ENCODE results near the gene CYB5D1.

Gene CYB5D1

DNA sequence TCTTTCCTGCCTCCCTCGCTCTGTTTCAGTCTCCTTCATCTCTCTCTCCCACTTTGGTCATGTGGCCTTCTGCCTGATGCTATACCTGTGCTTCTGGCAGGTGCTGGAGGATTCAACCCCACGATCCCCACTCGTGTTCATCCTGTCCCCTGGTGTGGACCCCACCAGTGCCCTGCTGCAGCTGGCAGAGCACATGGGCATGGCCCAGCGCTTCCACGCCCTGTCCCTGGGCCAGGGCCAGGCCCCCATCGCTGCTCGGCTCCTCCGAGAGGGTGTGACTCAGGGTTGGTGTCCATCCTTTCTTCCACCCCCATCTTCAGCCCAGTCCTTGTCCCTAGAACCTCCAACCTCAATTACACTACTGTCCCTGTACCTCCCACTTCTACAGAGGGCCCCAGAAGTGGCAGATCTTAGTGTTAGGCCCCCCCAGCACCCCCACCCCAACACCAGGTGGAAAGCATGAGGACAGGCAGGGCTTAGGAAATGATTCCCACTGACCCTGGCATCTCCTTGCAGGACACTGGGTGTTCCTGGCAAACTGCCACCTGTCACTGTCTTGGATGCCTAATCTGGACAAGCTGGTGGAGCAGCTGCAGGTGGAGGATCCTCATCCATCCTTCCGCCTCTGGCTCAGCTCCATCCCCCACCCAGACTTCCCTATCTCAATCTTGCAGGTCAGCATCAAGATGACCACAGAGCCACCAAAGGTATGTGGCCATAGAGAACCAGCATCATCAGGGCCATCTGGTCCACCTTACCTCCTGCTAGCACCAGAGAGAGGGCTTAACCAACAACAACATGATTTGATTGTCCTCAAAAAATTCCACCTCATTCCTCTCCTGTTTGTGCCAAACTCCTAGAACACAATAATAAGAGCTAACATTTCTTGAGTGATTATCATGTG lies 33.5 kb upstream of the CYB5D1 start:
- TF ChIP-seq POLR2A (IDR thresholded peaks at IDR 0.05; ENCODE audit: low read depth, low read length), result no peak
- DNase-seq (ENCODE audit: insufficient read length, low spot score) (no peak), FAIRE-seq (no peak)

GRCh38 chr17:7825206-7825990 lies 32.4 kb upstream of the CYB5D1 start:
- no peak for TF ChIP-seq POLR2A (IDR thresholded peaks at IDR 0.05; ENCODE audit: low read depth, low read length)
- no peak for FAIRE-seq

DNA sequence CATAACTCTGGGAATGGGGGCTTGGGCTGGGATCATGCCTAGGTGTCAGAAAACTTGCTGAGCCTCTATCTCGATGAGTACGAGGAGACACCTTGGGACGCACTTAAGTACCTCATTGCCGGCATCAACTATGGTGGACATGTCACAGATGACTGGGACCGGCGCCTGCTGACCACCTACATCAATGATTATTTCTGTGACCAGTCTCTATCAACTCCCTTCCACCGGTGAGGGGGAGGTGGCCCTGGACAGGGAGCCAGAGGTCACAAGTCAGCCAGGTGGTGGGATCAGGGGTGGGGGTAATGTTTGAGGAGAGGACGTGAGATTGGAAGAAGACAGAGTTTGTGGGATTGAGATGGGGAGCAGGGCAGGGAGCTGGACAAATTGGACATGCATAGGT lies 27.2 kb upstream of the CYB5D1 start:
- no peak for DNase-seq (ENCODE audit: insufficient read length, low spot score)
- no peak for FAIRE-seq

More at GRCh38 chr17:7825206-7825990, 32.4 kb upstream of the CYB5D1 start:
- no peak for DNase-seq (ENCODE audit: insufficient read length, low spot score)

GRCh38 chr17:7831233-7831632 lies 26.6 kb upstream of the CYB5D1 start:
- FAIRE-seq, result no peak
- no peak for DNase-seq (ENCODE audit: insufficient read length, low spot score)
- no peak for TF ChIP-seq POLR2A (IDR thresholded peaks at IDR 0.05; ENCODE audit: low read depth, low read length)

More for the DNA sequence above, 27.2 kb upstream of the CYB5D1 start:
- no peak for TF ChIP-seq POLR2A (IDR thresholded peaks at IDR 0.05; ENCODE audit: low read depth, low read length)

DNA sequence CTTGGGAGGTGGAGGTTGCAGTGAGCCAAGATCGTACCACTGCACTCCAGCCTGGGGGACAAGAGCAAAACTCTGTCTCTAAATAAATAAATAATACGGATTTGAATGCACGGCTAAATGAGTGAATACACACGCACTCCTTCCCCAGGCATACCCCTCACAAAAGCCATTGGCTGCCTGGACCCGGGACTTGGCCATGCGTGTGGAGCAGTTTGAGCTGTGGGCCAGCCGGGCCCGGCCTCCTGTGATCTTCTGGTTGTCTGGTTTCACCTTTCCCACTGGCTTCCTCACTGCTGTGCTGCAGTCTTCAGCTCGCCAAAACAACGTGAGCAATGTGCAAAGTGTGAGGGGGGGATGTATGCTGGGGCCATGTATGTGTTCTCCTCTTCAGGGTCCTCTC lies 25.4 kb upstream of the CYB5D1 start:
- no peak for TF ChIP-seq POLR2A (IDR thresholded peaks at IDR 0.05; ENCODE audit: low read depth, low read length)
- FAIRE-seq, result no peak
- DNase-seq (ENCODE audit: insufficient read length, low spot score), result no peak

GRCh38 chr17:7833011-7833794 lies 24.6 kb upstream of the CYB5D1 start:
- FAIRE-seq (no peak), DNase-seq (ENCODE audit: insufficient read length, low spot score) (no peak)
- no peak for TF ChIP-seq POLR2A (IDR thresholded peaks at IDR 0.05; ENCODE audit: low read depth, low read length)

DNA sequence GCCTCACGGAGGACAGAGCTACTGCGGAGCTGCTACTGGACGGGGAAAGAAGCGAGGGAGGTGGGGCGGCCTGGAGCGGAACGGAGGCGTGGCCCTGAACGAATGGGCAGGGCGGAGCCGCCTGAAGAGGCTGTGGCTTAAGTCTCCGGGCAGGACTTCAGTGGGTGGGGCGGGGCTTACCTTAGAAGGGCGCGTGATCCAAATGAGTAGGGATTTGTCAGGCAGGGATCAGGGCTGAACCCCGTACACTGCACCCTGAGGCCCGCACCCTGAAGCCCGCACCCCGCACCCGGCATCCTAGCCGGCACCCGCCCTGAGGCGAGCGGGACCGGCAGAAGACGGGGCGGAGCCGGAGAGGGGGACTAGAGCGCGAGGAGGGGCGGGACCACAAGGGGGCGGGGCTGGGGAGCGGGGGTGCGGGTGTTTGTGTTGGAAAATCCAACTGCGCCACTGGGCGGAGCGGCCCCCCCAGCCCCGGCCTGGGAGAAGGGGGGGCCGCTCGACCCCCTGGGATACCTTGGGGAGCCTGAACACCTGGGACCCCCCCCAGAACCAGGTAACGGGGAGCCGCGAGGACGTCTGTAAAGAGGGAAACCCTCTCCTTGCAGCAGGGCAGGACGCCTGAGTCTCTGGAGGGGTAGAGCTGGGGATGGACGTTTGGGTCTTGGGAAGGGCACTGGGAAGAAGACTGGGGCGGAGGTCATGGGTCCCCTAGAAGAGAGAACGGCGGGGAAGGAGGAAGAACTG lies 23.8 kb upstream of the CYB5D1 start, which contains the start of gene KDM6B:
TSS of gene KDM6B (plus strand) at position 423 of the 747 bp plus-strand sequence. CDS start 11,338 bp downstream, outside the sequence.
- 0 out of 2 replicates have a peak, but pooled peaks have one; percentile 18 for TF ChIP-seq POLR2A (IDR thresholded peaks at IDR 0.05; ENCODE audit: low read depth, low read length)
- no peak for FAIRE-seq
- peak; percentile 90 for DNase-seq (ENCODE audit: insufficient read length, low spot score)

- DNase-seq (ENCODE audit: insufficient read length, low spot score) (no peak), FAIRE-seq (no peak)
- TF ChIP-seq POLR2A (IDR thresholded peaks at IDR 0.05; ENCODE audit: low read depth, low read length), result no peak
Measured at GRCh38 chr17:7834542-7834956, 23.3 kb upstream of the CYB5D1 start.

GRCh38 chr17:7834957-7835813 lies 22.6 kb upstream of the CYB5D1 start:
- DNase-seq (ENCODE audit: insufficient read length, low spot score) (peak; percentile 90), FAIRE-seq (peak; percentile 20)
- 0 out of 2 replicates have a peak, but pooled peaks have one; percentile 28 for TF ChIP-seq POLR2A (IDR thresholded peaks at IDR 0.05; ENCODE audit: low read depth, low read length)

GRCh38 chr17:7835814-7836595 lies 21.8 kb upstream of the CYB5D1 start:
- FAIRE-seq, result no peak
- no peak for TF ChIP-seq POLR2A (IDR thresholded peaks at IDR 0.05; ENCODE audit: low read depth, low read length)

More at GRCh38 chr17:7835814-7836595, 21.8 kb upstream of the CYB5D1 start:
- DNase-seq (ENCODE audit: insufficient read length, low spot score), result no peak

Data from H54 (cell line).